Colonic mucosa (tissue), 4 donors: ENCODE results near the gene CDK5RAP1. TPM values are rescaled to one million over a fixed set of nuclear protein-coding genes. Genes with fewer than 3 reads are reported as not detected.
"Not testable (repeated sequence)": the region's sequence is repeated elsewhere in the genome, so short reads cannot be mapped to it uniquely, and the experiment has no call there.

Experiments
- DNase-seq: peaks from one replicate; pipeline ENCODE4 v3.0.0-alpha.2; 2020
- H3K27ac ChIP-seq: fragments of 200-600 bp; one replicate; pipeline ENCODE4 v1.8.0; 2021
- H3K27me3 ChIP-seq: fragments of 200-600 bp; one replicate; pipeline ENCODE4 v1.8.0; 2021
- H3K36me3 ChIP-seq: fragments of 200-600 bp; one replicate; pipeline ENCODE4 v1.8.0; 2021
- H3K4me1 ChIP-seq: fragments of 200-600 bp; one replicate; pipeline ENCODE4 v1.8.0; 2021; ENCODE audit warnings: mild to moderate bottlenecking
- H3K4me3 ChIP-seq: fragments of 200-600 bp; one replicate; pipeline ENCODE4 v1.8.0; 2021
- H3K9ac ChIP-seq, 2 donors: one replicate each; pipeline ENCODE4 v1.7.0; 2013; ENCODE audit warnings: control low read depth in 2 of 2, low read depth in 2 of 2, low read length in 2 of 2
- H3K9me3 ChIP-seq: fragments of 200-600 bp; one replicate; pipeline ENCODE4 v1.8.0; 2021
- intact Hi-C: fragments of 100-400 bp; cut with DNase I; formaldehyde crosslinking; loops from one replicate; pipeline ENCODE4 v1.14.1; 2022
- total RNA-seq, 2 donors: library from RNA; stranded (reverse); fragmentation: NEBNext Ultra II Directional in 1 of 2; extraction: Animal tissue kit (Norgen Biotek cat#: 25700) in 1 of 2; gene quantifications; one replicate each; pipeline ENCODE4 v1.2.1, GENCODE V29; 2021
- TF ChIP-seq, protein P1 (sequence below): fragments of 200-600 bp; IDR thresholded peaks from one replicate; pipeline ENCODE4 v1.8.0; 2022; ENCODE audit warnings: antibody characterized with exemption, mild to moderate bottlenecking
- donor health status: healthy.
- donor health status: DM: no; HTN: no; CAD: no.
- donor health status: DM: no; HTN: no; CAD: no.

The CDK5RAP1 gene
- total RNA-seq, 2 donors from 2014 or later, result 18.2 to 31.0 TPM

DNA sequence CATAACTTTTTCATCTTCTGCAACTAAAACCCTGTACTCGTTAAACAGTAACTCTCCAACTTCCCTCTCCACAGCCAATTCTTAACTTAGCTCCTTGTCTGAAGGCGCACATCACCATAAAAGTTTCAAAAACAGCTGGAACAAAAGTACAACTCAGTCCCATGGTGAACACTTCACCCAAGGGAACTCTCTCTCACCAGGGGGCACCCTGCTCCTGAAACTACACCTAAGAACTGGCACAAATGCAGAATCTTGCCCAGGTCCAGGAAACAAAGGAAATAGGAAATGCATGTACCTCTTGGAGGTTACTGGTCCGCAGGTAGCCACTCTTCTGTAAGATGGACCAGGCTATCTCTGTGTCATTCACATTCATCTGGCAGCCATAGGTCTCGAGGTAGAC, 6.6 kb downstream of the CDK5RAP1 start:
- intact Hi-C loops, result no loop called here
- Histone ChIP-seq H3K27me3 (no peaks in the 10 kb centered on the region), H3K36me3 (peaks cover 12% of the 10 kb centered on the region)

DNA sequence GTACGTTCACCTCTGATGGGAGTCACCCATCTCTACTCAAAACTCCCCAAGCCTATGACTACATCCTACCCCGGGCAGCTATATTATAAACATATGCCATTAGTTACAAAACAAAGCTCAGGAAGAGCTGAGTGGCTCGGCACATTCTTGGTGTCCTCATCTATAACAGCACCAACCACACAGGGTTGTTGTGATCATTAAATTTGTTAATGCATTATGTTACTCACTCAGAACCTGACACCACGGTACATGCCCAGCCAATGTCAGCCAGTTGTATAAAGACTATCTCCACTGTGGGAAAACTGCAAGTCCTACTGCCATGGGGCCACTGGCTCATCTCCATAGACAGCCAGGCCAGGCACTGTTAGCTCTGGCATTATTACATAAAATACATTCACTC, 7.7 kb downstream of the CDK5RAP1 start:
- TF ChIP-seq, protein P1, sequence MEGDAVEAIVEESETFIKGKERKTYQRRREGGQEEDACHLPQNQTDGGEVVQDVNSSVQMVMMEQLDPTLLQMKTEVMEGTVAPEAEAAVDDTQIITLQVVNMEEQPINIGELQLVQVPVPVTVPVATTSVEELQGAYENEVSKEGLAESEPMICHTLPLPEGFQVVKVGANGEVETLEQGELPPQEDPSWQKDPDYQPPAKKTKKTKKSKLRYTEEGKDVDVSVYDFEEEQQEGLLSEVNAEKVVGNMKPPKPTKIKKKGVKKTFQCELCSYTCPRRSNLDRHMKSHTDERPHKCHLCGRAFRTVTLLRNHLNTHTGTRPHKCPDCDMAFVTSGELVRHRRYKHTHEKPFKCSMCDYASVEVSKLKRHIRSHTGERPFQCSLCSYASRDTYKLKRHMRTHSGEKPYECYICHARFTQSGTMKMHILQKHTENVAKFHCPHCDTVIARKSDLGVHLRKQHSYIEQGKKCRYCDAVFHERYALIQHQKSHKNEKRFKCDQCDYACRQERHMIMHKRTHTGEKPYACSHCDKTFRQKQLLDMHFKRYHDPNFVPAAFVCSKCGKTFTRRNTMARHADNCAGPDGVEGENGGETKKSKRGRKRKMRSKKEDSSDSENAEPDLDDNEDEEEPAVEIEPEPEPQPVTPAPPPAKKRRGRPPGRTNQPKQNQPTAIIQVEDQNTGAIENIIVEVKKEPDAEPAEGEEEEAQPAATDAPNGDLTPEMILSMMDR, result no peak
- Histone ChIP-seq H3K4me1 (no peaks in the 10 kb centered on the region), H3K9ac (no peak overlapping the region), H3K27me3 (no peaks in the 10 kb centered on the region), H3K27ac (no peak overlapping the region), H3K4me3 (no peak overlapping the region), H3K9me3 (no peaks in the 10 kb centered on the region), H3K36me3 (peaks cover 13% of the 10 kb centered on the region)
- DNase-seq, result no peak
- intact Hi-C loops, result no loop called here

More for the DNA sequence above, 6.6 kb downstream of the CDK5RAP1 start:
- Histone ChIP-seq H3K27ac (no peak overlapping the region), H3K4me1 (no peaks in the 10 kb centered on the region), H3K9ac (no peak overlapping the region), H3K9me3 (no peaks in the 10 kb centered on the region), H3K4me3 (no peak overlapping the region)
- TF ChIP-seq, protein P1, result no peak
- no peak for DNase-seq

DNA sequence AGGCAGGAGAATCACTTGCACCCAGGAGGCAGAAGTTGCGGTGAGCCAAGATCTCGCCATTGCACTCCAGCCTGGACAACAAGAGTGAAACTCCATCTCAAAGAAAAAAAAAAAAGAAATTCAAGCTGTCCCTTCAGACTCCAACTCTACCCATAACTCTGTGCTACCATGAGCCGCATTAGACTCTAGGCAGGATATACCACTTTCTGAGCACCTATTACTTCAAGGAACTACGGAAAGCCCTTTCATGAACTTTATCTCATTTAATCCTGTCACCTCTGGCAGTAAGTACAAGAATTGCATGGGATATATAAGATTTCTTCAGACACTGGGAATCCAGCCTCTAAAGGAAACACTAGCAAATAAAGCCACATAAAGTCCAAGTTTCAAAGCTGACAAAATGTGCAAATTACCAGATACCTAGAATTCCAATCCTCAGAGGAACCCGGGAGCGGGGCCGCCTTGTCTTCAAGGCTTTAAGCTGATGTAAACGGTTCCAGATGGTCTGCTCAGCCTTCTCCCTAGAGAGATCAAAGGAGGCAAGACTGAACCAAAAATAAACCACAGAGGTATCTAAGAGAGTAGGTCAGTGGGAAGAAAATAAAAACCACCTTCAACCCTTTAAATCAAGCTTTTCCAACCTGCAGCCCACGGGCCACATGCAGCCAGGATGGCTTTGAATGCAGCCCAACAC, 9.4 kb downstream of the CDK5RAP1 start:
- Histone ChIP-seq H3K27me3 (no peaks in the 10 kb centered on the region), H3K27ac (no peak overlapping the region), H3K4me1 (no peaks in the 10 kb centered on the region), H3K36me3 (peaks cover 13% of the 10 kb centered on the region), H3K9me3 (no peaks in the 10 kb centered on the region), H3K4me3 (no peak overlapping the region), H3K9ac (no peak overlapping the region)
- intact Hi-C loops, result no loop called here
- DNase-seq, result no peak
- TF ChIP-seq, protein P1, result no peak

- H3K9me3 ChIP-seq, H3K9ac ChIP-seq, H3K4me1 ChIP-seq, H3K27ac ChIP-seq, intact Hi-C loops, H3K27me3 ChIP-seq, H3K4me3 ChIP-seq, DNase-seq: not testable (repeated sequence)
- H3K36me3 ChIP-seq, result peaks cover 13% of the 10 kb centered on the region
Observed at GRCh38 chr20:33389326-33389725, 12.0 kb downstream of the CDK5RAP1 start.

GRCh38 chr20:33388268-33388667, 13.1 kb downstream of the CDK5RAP1 start:
- intact Hi-C loops, result no loop called here
- Histone ChIP-seq H3K27ac (no peak overlapping the region), H3K27me3 (no peaks in the 10 kb centered on the region), H3K4me1 (no peaks in the 10 kb centered on the region), H3K36me3 (peaks cover 8% of the 10 kb centered on the region), H3K9me3 (no peaks in the 10 kb centered on the region), H3K9ac (no peak overlapping the region), H3K4me3 (no peak overlapping the region)
- DNase-seq, result no peak
- TF ChIP-seq, protein P1, result no peak

DNA sequence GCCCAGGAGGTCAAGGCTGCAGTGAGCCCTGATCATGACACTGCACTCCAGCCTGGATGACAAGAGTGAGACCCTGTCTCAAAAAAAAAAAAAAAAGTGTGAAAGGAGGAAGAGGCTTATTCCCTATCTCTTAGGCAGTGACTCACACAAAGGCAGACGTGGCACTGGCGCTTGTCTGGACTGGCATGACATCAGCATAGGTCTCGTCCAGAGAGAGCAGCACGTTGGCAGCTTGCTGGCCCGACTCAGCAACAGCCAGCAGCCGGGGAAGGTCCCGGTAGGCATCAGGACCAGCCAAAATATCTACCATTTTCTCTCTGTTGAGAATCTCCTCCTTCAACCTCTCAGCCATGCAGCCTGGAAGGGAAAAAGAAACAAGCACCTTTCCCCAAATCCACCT, 14.1 kb downstream of the CDK5RAP1 start:
- intact Hi-C loops, result no loop called here
- TF ChIP-seq, protein P1, result no peak
- DNase-seq, result no peak
- H3K9me3 ChIP-seq, result no peaks in the 10 kb centered on the region
- H3K36me3 ChIP-seq, result peaks cover 13% of the 10 kb centered on the region
- H3K9ac ChIP-seq, result no peak overlapping the region
- H3K27me3 ChIP-seq, result no peaks in the 10 kb centered on the region
- no peak overlapping the region for H3K4me3 ChIP-seq
- no peaks in the 10 kb centered on the region for H3K4me1 ChIP-seq
- no peak overlapping the region for H3K27ac ChIP-seq
